ENCODE measurements around the gene AIFM2. TPM values are rescaled to one million over a fixed set of nuclear protein-coding genes. Genes with fewer than 3 reads are reported as not detected.

AIFM2 gene
- total and polyA plus RNA-seq, 2 of the 13 experiments (the other 11 are each of a cell fraction or from before 2014, with no cell fraction given), result 20.3 to 29.5 TPM

DNA sequence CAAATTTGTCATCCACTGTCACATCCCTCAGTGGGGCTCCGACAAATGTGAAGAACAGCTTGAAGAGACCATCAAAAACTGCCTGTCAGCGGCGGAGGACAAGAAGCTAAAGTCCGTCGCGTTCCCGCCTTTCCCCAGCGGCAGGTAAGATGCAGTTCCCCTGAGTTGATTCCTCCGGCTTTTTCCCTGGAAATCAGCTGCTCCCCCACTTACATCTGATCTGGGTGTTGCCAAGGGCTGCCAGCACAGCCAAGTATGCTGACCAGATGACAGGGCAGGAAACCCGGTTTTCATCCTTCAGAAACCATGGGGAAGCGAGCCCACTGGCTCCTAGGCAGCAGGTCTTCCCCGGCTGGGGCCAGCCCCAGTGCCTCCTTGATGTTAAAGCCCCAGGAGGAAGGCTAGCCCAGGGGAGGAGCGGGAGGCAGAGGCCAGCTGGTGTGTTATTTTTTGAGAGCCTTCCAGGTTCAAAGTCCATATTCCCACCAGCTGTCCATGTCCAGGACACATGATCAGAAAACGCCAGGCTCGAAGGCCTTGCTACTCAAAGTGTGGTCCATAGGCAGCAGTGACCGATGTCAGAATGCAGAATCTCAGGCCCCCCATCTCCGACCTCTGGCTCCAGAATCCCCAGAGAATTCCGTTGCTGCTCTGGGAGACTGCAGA, 23.4 kb downstream of the AIFM2 start (continued):
- TF ChIP-seq, protein P1, sequence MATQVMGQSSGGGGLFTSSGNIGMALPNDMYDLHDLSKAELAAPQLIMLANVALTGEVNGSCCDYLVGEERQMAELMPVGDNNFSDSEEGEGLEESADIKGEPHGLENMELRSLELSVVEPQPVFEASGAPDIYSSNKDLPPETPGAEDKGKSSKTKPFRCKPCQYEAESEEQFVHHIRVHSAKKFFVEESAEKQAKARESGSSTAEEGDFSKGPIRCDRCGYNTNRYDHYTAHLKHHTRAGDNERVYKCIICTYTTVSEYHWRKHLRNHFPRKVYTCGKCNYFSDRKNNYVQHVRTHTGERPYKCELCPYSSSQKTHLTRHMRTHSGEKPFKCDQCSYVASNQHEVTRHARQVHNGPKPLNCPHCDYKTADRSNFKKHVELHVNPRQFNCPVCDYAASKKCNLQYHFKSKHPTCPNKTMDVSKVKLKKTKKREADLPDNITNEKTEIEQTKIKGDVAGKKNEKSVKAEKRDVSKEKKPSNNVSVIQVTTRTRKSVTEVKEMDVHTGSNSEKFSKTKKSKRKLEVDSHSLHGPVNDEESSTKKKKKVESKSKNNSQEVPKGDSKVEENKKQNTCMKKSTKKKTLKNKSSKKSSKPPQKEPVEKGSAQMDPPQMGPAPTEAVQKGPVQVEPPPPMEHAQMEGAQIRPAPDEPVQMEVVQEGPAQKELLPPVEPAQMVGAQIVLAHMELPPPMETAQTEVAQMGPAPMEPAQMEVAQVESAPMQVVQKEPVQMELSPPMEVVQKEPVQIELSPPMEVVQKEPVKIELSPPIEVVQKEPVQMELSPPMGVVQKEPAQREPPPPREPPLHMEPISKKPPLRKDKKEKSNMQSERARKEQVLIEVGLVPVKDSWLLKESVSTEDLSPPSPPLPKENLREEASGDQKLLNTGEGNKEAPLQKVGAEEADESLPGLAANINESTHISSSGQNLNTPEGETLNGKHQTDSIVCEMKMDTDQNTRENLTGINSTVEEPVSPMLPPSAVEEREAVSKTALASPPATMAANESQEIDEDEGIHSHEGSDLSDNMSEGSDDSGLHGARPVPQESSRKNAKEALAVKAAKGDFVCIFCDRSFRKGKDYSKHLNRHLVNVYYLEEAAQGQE (IDR thresholded peaks at IDR 0.05; ENCODE audit: borderline replicate concordance in 1 of 2, low read depth in 1 of 2, low read length in 2 of 2), result no peak
- TF ChIP-seq HMG20A (CRISPR knock-in tag; IDR thresholded peaks at IDR 0.05; ENCODE audit: borderline replicate concordance), result peak; percentile 64; the same call in 1 of the 2 replicates
- TF ChIP-seq BRF2 (CRISPR knock-in tag; IDR thresholded peaks at IDR 0.05), result no peak
- no peak for TF ChIP-seq CSRNP1 (CRISPR knock-in tag; IDR thresholded peaks at IDR 0.05)
- no peak for TF ChIP-seq CEBPZ (IDR thresholded peaks at IDR 0.05; ENCODE audit: low read length)
- TF ChIP-seq, protein P2, sequence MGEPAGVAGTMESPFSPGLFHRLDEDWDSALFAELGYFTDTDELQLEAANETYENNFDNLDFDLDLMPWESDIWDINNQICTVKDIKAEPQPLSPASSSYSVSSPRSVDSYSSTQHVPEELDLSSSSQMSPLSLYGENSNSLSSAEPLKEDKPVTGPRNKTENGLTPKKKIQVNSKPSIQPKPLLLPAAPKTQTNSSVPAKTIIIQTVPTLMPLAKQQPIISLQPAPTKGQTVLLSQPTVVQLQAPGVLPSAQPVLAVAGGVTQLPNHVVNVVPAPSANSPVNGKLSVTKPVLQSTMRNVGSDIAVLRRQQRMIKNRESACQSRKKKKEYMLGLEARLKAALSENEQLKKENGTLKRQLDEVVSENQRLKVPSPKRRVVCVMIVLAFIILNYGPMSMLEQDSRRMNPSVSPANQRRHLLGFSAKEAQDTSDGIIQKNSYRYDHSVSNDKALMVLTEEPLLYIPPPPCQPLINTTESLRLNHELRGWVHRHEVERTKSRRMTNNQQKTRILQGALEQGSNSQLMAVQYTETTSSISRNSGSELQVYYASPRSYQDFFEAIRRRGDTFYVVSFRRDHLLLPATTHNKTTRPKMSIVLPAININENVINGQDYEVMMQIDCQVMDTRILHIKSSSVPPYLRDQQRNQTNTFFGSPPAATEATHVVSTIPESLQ (CRISPR knock-in tag; conservative IDR thresholded peaks at IDR 0.05), result no peak
- no peak for TF ChIP-seq ZNF543 (CRISPR knock-in tag; IDR thresholded peaks at IDR 0.05)
- peak; percentile 37 for TF ChIP-seq ZFX (CRISPR knock-in tag; IDR thresholded peaks at IDR 0.05; ENCODE audit: low read depth)
- 0 out of 2 replicates have a peak, but pooled peaks have one; percentile 59 for TF ChIP-seq HDAC2 (CRISPR knock-in tag; IDR thresholded peaks at IDR 0.05)
- TF ChIP-seq MZF1 (CRISPR knock-in tag; IDR thresholded peaks at IDR 0.05; ENCODE audit: borderline replicate concordance), result no peak
- no peak for TF ChIP-seq TAF15 (IDR thresholded peaks at IDR 0.05; ENCODE audit: low read depth, low read length, poor library complexity, severe bottlenecking)
- peak; percentile 62; the same call in 1 of the 2 replicates for TF ChIP-seq FOXO1 (CRISPR knock-in tag; IDR thresholded peaks at IDR 0.05)
- TF ChIP-seq NR3C1 (CRISPR knock-in tag; IDR thresholded peaks at IDR 0.05), result no peak
- no peak for TF ChIP-seq ZNF775 (CRISPR knock-in tag; IDR thresholded peaks at IDR 0.05; ENCODE audit: borderline replicate concordance)
- peak; percentile 52; the same call in 1 of the 2 replicates for TF ChIP-seq ZNF331 (CRISPR knock-in tag; IDR thresholded peaks at IDR 0.05)
- TF ChIP-seq NPAS2 (CRISPR knock-in tag; IDR thresholded peaks at IDR 0.05; ENCODE audit: borderline replicate concordance), result no peak

Measured in HepG2 (cell line).